Measurements from ENCODE around the gene ABCC4. TPM values are rescaled to one million over a fixed set of nuclear protein-coding genes. Genes with fewer than 3 reads are reported as not detected.

Gene ABCC4
- total and polyA plus RNA-seq, 8 donors: 24.7 to 60.9 (median 43.1) TPM

GRCh38 chr13:95341441-95341840, 40.2 kb upstream of the ABCC4 start:
- no peak overlapping the region for H3K4me3 ChIP-seq
- DNase-seq (no peak), ATAC-seq (no peak)
- H3K9me3 ChIP-seq: no peaks in the 10 kb centered on the region
- intact Hi-C loops (cut with DNase I): no loop called here
- no peaks in the 10 kb centered on the region for H3K27me3 ChIP-seq
- H3K27ac ChIP-seq: no peak overlapping the region
- TF ChIP-seq CTCF (IDR thresholded peaks at IDR 0.05): no peak
- H3K36me3 ChIP-seq: no peaks in the 10 kb centered on the region
- no peaks in the 10 kb centered on the region for H3K4me1 ChIP-seq

GRCh38 chr13:95338905-95339304, 37.7 kb upstream of the ABCC4 start:
- H3K9me3 ChIP-seq: no peaks in the 10 kb centered on the region
- DNase-seq: no peak
- no peak for TF ChIP-seq CTCF (IDR thresholded peaks at IDR 0.05)
- no peaks in the 10 kb centered on the region for H3K4me1 ChIP-seq
- no peak for ATAC-seq
- intact Hi-C loops (cut with DNase I): no loop called here
- no peaks in the 10 kb centered on the region for H3K36me3 ChIP-seq
- no peak overlapping the region for H3K27ac ChIP-seq
- H3K4me3 ChIP-seq: no peak overlapping the region
- no peaks in the 10 kb centered on the region for H3K27me3 ChIP-seq

GRCh38 chr13:95337597-95337996, 36.3 kb upstream of the ABCC4 start:
- TF ChIP-seq CTCF (IDR thresholded peaks at IDR 0.05): no peak
- Histone ChIP-seq H3K4me1 (no peaks in the 10 kb centered on the region), H3K4me3 (no peak overlapping the region), H3K36me3 (no peaks in the 10 kb centered on the region), H3K27ac (no peak overlapping the region), H3K27me3 (no peaks in the 10 kb centered on the region), H3K9me3 (no peaks in the 10 kb centered on the region)
- intact Hi-C loops (cut with DNase I): no loop called here
- no peak for ATAC-seq
- DNase-seq: no peak

GRCh38 chr13:95335667-95336066, 34.4 kb upstream of the ABCC4 start:
- Histone ChIP-seq H3K27me3 (no peaks in the 10 kb centered on the region), H3K4me1 (no peaks in the 10 kb centered on the region), H3K36me3 (no peaks in the 10 kb centered on the region), H3K9me3 (no peaks in the 10 kb centered on the region), H3K27ac (no peak overlapping the region), H3K4me3 (no peak overlapping the region)
- intact Hi-C loops (cut with DNase I): no loop called here
- no peak for ATAC-seq
- DNase-seq: no peak
- TF ChIP-seq CTCF (IDR thresholded peaks at IDR 0.05): no peak

GRCh38 chr13:95328386-95328785, 27.1 kb upstream of the ABCC4 start:
- no peak overlapping the region for H3K4me3 ChIP-seq

More at GRCh38 chr13:95328386-95328785, 27.1 kb upstream of the ABCC4 start:
- no peak for TF ChIP-seq CTCF (IDR thresholded peaks at IDR 0.05)
- no peak for DNase-seq
- Histone ChIP-seq H3K9me3 (no peaks in the 10 kb centered on the region), H3K27ac (no peak overlapping the region), H3K36me3 (no peaks in the 10 kb centered on the region), H3K27me3 (no peaks in the 10 kb centered on the region), H3K4me1 (no peaks in the 10 kb centered on the region)
- intact Hi-C loops (cut with DNase I): no loop called here
- no peak for ATAC-seq

Measured in left lung (tissue), 10 donors.